Thymus (tissue), 11 donors: ENCODE results near the gene NFKB2. TPM values are rescaled to one million over a fixed set of nuclear protein-coding genes. Genes with fewer than 3 reads are reported as not detected.

Source experiments
- DNase-seq, 9 donors: peaks; one replicate each; pipeline ENCODE4 v3.0.0-alpha.2; 2013; ENCODE audit warnings: low spot score in 9 of 9, low read depth in 6 of 9, missing footprints in 1 of 9
- H3K27ac ChIP-seq, 2 donors: one replicate each; pipeline ENCODE4 v1.5.1; 2013; ENCODE audit warnings: control low read depth in 1 of 2, low read depth in 1 of 2, low read length in 1 of 2, mild to moderate bottlenecking in 1 of 2, moderate library complexity in 1 of 2
- H3K27me3 ChIP-seq, 2 donors: one replicate each; pipeline ENCODE4 v1.5.1; 2013; ENCODE audit warnings: low read length in 1 of 2; ENCODE audit not compliant: control insufficient read depth in 2 of 2, insufficient read depth in 1 of 2
- H3K36me3 ChIP-seq, 2 donors: one replicate each; pipeline ENCODE4 v1.5.1; 2013; ENCODE audit warnings: low read length in 1 of 2, mild to moderate bottlenecking in 1 of 2, moderate library complexity in 1 of 2; ENCODE audit not compliant: control insufficient read depth in 2 of 2, insufficient read depth in 2 of 2
- H3K4me1 ChIP-seq, 2 donors: one replicate each; pipeline ENCODE4 v1.5.1; 2013; ENCODE audit warnings: low read length in 2 of 2; ENCODE audit not compliant: control insufficient read depth in 2 of 2, insufficient read depth in 2 of 2
- H3K4me3 ChIP-seq, 2 donors: one replicate each; pipeline ENCODE4 v1.5.1; 2013; ENCODE audit warnings: low read length in 2 of 2, control low read depth in 1 of 2, mild to moderate bottlenecking in 1 of 2
- H3K9me3 ChIP-seq, 2 donors: one replicate each; pipeline ENCODE4 v1.5.1; 2013; ENCODE audit warnings: low read length in 1 of 2, mild to moderate bottlenecking in 1 of 2; ENCODE audit not compliant: control insufficient read depth in 2 of 2, insufficient read depth in 1 of 2
- WGBS: extraction: QIAGEN DNeasy Blood & Tissue Kit; methylation state at CpG from one replicate; pipeline ENCODE4 v1.1.7; 2013; 5-methylcytosine and 5-hydroxymethylcytosine counted together
- polyA plus RNA-seq: library from polyadenylated mRNA; stranded (reverse); fragments of 200-250 nt; gene quantifications from one replicate; pipeline ENCODE4 v1.2.3, GENCODE V29; 2013
- total RNA-seq: library from RNA; stranded (reverse); fragments of 120-200 nt; gene quantifications from one replicate; pipeline ENCODE4 v1.2.4, GENCODE V29; 2013
- donor health status: healthy.

NFKB2 gene
- total and polyA plus RNA-seq, 2 donors = 35.6 to 37.8 TPM

DNA sequence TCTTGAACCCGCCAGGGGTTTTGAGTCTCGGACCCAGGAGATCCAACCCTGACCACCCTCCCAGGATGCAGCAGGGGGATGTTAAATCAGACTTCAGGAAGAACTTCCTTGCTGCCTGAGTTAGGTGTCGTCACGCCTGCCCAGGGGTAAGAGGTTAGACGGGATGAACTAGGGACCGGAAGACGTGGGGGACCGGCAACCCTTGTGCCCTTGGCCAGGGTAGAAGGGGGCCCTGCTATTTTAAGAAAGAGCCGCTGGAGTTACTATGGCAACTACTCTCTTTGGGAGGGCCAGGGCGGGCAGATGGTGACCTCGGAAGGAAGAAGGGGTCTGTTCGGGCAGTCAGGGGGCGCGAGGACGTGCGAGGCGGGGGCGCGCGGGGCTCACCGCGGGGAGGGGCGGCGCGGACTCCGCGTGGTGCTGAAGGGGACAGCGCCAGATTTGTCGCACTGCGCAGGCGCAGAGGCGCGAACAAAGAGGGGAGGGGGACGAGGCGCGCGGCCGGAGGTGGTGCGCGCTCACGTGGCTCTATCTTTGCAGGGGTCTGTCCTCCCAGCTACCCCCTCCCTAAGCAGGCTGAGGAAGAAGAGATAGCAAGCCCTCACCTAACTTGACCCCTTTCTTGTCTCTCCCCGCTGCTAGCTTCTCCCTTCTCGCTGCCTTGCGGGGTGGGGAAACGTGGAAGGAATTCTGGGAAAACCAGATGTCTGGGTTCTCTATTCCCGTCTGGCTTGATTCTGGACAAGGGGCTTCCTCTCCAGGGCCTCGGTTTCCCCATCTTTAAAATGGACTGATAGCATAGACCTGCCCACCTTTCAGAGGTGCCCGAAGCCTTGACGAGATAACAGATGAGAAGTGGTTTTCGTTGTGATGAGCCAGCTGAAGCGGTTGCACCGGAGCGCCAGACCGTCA, 24.0 kb downstream of the NFKB2 start:
- DNase-seq = peak in 6 of 9 donors; percentile 34 to 79 (median 66)
- Histone ChIP-seq H3K4me1 (peaks cover 33 to 39% of the 10 kb centered on the region in 2 donors), H3K36me3 (peaks cover 12 to 14% of the 10 kb centered on the region in 2 donors), H3K9me3 (peaks cover 2 to 12% of the 10 kb centered on the region in 2 donors), H3K27ac (no peak overlapping the region), H3K4me3 (peak overlapping the region; percentile 63 to 66), H3K27me3 (peaks cover 28 to 84% of the 10 kb centered on the region in 2 donors)
- 2% methylated on average over 54 of the region's 54 CpGs for WGBS

DNA sequence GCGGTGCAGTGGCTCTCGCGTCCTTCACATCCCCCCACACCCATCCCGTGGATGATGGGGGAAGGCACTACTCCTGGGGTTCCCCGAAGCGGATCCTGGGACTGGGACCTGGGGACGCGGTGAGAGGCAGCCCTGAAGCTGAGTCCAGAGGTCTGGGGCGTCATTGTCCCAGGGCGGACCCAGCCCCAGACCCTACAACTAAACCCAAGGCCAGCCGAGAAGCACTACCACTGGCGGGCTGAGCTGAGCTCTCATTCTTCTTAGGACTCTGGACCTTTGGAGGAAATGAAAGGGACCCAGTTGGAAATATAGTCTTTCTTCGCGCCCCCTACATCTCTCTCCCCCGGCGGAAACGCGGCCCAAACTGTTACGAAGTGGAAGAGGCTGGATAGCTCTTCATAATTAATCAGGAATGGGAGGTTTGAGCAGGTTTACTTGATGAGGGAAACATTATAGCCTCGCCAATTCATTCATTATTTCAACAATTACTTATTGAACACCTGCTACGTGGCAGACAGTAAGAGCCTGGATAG, 24.7 kb downstream of the NFKB2 start:
- Histone ChIP-seq H3K27me3 (peaks cover 25 to 77% of the 10 kb centered on the region in 2 donors), H3K4me1 (peaks cover 33 to 39% of the 10 kb centered on the region in 2 donors), H3K27ac (peak overlapping the region in 1 of 2 donors; percentile 80), H3K9me3 (peaks cover 2 to 12% of the 10 kb centered on the region in 2 donors), H3K4me3 (peak overlapping the region; percentile 63 to 66), H3K36me3 (peaks cover 14 to 18% of the 10 kb centered on the region in 2 donors)
- WGBS = 3% methylated on average over 21 of the region's 21 CpGs
- DNase-seq = no peak

DNA sequence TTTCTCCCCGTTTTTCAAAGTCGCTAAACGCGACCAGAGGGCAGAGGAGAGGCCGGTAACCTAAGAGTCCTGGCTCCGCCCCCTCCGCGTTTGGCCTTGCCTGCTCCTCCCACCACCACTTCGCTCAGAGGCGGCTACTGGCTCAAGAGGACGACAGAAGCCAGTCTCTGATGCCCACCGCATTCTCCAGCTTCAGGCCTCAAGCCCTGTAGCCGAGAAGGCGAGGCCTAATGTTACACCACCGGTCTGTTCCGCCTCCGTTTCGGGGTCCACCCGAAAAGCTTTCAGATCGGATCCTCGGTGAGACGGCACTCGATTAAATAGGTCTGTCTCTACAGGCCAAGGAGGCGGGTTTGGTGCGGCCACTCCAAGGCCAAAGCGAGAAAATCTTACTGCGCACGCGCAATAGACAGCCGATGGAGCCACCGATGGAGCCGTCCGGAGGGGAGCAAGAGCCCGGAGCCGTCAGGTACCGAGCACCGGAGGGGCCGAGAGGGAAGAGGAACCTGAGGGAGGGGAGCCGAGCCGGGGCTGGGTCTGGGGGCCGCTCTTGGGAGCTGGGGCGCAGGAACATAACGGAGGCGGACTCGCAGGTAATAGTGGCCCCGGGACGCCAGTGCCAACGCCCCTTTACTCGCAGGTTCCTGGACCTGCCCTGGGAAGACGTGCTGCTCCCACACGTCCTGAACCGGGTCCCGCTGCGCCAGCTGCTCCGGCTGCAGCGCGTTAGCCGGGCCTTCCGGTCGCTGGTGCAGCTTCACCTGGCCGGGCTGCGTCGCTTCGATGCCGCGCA, 25.4 kb downstream of the NFKB2 start, which contains the start of gene FBXL15:
TSS of gene FBXL15 (plus strand) at position 123 of the 793 bp plus-strand sequence. CDS start at position 417, 294 bp downstream.
- DNase-seq = peak in 8 of 9 donors; percentile 73 to 93 (median 78)
- peak within 1 kb of the TSS; percentile 63 to 66 for H3K4me3 ChIP-seq
- whole genome bisulfite sequencing = under 1% methylated on average over 66 of the region's 66 CpGs
- peaks cover 33 to 39% of the 10 kb centered on the region in 2 donors for H3K4me1 ChIP-seq
- H3K27ac ChIP-seq = peak within 1 kb of the TSS; percentile 66 to 80
- peaks cover 25 to 71% of the 10 kb centered on the region in 2 donors for H3K27me3 ChIP-seq
- H3K36me3 ChIP-seq = peaks cover 14 to 18% of the 10 kb centered on the region in 2 donors
- peaks cover 2 to 12% of the 10 kb centered on the region in 2 donors for H3K9me3 ChIP-seq

DNA sequence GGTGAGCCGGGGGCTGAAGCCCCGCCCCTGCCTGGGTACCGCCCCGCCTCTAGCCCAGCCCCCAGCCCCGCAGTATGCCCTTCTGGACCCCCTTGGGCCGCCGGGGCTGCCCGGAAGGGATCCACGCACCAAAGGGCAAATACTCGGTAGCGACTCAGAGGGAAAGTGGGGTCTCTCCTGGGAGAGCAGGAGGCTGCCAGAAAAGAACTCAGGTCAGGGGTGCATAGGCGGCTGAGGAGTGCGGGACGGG, 25.9 kb downstream of the NFKB2 start:
- under 1% methylated on average over 14 of the region's 14 CpGs for WGBS

DNA sequence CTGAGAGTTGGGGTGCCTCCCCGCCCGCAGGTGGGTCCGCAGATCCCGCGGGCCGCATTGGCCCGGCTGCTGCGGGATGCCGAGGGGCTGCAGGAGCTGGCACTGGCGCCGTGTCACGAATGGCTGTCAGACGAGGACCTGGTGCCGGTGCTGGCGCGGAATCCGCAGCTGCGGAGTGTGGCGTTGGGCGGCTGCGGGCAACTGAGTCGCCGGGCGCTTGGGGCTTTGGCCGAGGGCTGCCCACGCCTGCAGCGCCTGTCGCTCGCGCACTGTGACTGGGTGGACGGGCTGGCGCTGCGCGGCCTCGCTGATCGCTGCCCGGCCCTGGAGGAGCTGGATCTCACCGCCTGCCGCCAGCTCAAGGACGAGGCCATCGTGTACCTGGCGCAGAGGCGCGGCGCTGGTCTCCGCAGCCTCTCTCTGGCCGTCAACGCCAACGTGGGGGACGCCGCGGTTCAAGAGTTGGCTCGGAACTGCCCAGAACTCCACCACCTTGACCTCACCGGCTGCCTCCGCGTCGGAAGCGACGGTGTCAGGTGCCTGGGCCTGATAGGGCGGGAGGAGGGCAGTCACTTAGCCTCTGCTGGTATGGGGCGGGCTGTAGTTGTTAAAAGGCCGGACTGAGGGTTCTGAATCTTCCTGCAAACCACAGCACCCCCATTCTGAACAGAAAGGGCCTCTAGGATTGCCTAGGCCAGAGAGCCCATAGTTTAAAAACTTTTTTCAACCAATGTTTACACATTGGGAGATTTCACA, 26.4 kb downstream of the NFKB2 start:
- Histone ChIP-seq H3K27ac (peak overlapping the region; percentile 26 to 64), H3K27me3 (peaks cover 22 to 61% of the 10 kb centered on the region in 2 donors), H3K9me3 (peaks cover 0 to 12% of the 10 kb centered on the region in 2 donors), H3K36me3 (peaks cover 14 to 18% of the 10 kb centered on the region in 2 donors), H3K4me3 (peak overlapping the region; percentile 63 to 66), H3K4me1 (peaks cover 33 to 39% of the 10 kb centered on the region in 2 donors)
- peak in 1 of 9 donors; percentile 33 for DNase-seq
- 2% methylated on average over 62 of the region's 62 CpGs for WGBS

More for the DNA sequence above, 25.9 kb downstream of the NFKB2 start:
- H3K27ac ChIP-seq = peak overlapping the region; percentile 26 to 38
- H3K4me3 ChIP-seq = peak overlapping the region; percentile 63 to 66
- H3K36me3 ChIP-seq = peaks cover 14 to 18% of the 10 kb centered on the region in 2 donors
- DNase-seq = no peak
- peaks cover 25 to 66% of the 10 kb centered on the region in 2 donors for H3K27me3 ChIP-seq
- H3K4me1 ChIP-seq = peaks cover 33 to 39% of the 10 kb centered on the region in 2 donors
- peaks cover 2 to 12% of the 10 kb centered on the region in 2 donors for H3K9me3 ChIP-seq

DNA sequence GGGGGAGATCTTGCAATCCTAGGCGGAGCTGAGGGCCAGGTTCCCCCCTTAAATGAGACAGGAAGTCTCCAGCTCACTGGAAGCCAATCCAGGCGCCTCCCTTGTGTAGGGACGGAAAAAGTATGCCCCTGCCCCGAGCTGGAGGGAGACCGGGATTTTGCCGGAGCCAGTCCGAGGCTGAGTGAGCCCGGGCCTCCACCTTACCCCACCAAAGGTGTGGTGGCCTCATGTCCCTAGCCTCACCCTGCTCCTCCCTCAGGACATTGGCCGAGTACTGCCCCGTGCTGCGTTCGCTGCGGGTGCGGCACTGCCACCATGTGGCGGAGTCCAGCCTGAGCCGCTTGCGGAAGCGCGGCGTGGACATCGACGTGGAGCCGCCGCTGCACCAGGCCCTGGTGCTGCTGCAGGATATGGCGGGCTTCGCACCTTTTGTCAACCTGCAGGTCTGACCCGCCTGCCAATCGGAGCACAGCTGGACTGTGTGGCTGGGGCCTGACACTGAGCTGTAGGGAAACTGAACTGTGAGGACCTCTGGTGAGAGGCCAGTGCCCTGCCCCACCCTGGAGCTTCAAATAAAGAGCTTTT, 27.1 kb downstream of the NFKB2 start:
- DNase-seq = peak in 1 of 9 donors; percentile 28
- peaks cover 33 to 39% of the 10 kb centered on the region in 2 donors for H3K4me1 ChIP-seq
- peaks cover 14 to 18% of the 10 kb centered on the region in 2 donors for H3K36me3 ChIP-seq
- H3K9me3 ChIP-seq = peaks cover 0 to 12% of the 10 kb centered on the region in 2 donors
- peaks cover 19 to 54% of the 10 kb centered on the region in 2 donors for H3K27me3 ChIP-seq
- peak overlapping the region; percentile 63 to 66 for H3K4me3 ChIP-seq
- no peak overlapping the region for H3K27ac ChIP-seq
- WGBS = 27% methylated on average over 28 of the region's 28 CpGs

DNA sequence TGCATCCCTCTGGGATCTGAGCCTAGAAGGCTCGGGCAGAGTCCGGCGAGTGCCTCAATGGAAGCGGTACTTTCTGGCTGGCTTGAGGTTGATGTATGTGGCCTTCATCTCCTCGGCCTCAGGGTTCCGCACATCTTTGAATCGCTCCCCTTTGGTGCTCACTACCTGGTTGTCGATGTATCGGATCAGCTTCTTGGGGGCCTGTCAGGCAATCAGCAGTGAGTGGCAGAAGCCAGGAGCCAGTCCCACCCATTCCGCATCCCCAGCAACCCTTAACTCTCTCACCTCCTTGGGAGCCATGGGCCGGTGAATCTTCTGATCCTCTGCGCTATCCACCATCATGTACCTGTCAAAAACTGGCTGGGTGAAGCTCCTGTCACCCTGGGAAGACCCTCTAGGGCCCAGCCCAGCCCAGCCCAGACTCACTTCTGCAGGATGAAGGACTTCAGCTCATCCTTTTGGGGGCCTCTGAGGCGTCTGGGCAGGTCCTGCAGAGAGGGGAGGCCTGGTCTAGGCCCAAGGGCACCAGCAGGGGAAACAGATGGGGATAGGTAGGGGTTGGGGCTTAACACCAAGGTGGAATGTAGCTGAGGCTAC, 28.0 kb downstream of the NFKB2 start:
- Histone ChIP-seq H3K4me1 (peaks cover 33 to 39% of the 10 kb centered on the region in 2 donors), H3K27ac (no peak overlapping the region), H3K9me3 (peaks cover 0 to 12% of the 10 kb centered on the region in 2 donors), H3K36me3 (peaks cover 14 to 18% of the 10 kb centered on the region in 2 donors), H3K27me3 (peaks cover 15 to 45% of the 10 kb centered on the region in 2 donors), H3K4me3 (no peak overlapping the region)
- WGBS = 98% methylated on average over 13 of the region's 13 CpGs
- DNase-seq = no peak
